ENCODE measurements around the gene DENND2D.

- TF ChIP-seq CTCF (IDR thresholded peaks at IDR 0.05; ENCODE audit: extremely low read depth in 1 of 2, insufficient read depth in 1 of 2, low read depth in 1 of 2, low read length in 2 of 2) (no peak), POLR2A (IDR thresholded peaks at IDR 0.05; ENCODE audit: low read depth, low read length) (no peak), MAX (IDR thresholded peaks at IDR 0.05; ENCODE audit: insufficient read depth, insufficient read length) (no peak), POLR2AphosphoS5 (IDR thresholded peaks at IDR 0.05; ENCODE audit: insufficient read depth, low read depth, low read length) (no peak), JUN (IDR thresholded peaks at IDR 0.05; ENCODE audit: borderline replicate concordance, insufficient read depth, insufficient read length, low read depth) (no peak)
Measured at GRCh38 chr1:111141245-111142220, 58.9 kb downstream of the DENND2D start.

Data from endothelial cell of umbilical vein (primary cell).